Stomach (tissue), 9 donors: ENCODE data around the gene PLA2G3. TPM values are rescaled to one million over a fixed set of nuclear protein-coding genes. Genes with fewer than 3 reads are reported as not detected.
A peak's percentile ranks its signal among the peaks of the same experiment; 100 is the strongest.

Source experiments
- DNase-seq, 2 donors: peaks; one replicate each; pipeline versions ENCODE4 v3.0.0 to v3.0.0-alpha.2; 2013 to 2019
- H3K27ac ChIP-seq, 5 donors: fragments of 200-600 bp in 4 of 5; sonication (generic) in 4 of 5; one replicate each; pipeline ENCODE4 v1.5.1; 2013 to 2019; ENCODE audit warnings: mild to moderate bottlenecking in 1 of 5, moderate library complexity in 1 of 5
- H3K27me3 ChIP-seq, 3 donors: fragments of 200-600 bp; sonication (generic); one replicate each; pipeline ENCODE4 v1.5.1; 2017 to 2019; ENCODE audit warnings: mixed run types in 1 of 3
- H3K36me3 ChIP-seq, 4 donors: fragments of 200-600 bp; sonication (generic); 1 replicate in 3 of 4; 2 replicates in 1 of 4; pipeline ENCODE4 v1.5.1; 2016 to 2019
- H3K4me1 ChIP-seq, 4 donors: fragments of 200-600 bp; sonication (generic); one replicate each; pipeline ENCODE4 v1.5.1; 2016 to 2019
- H3K4me3 ChIP-seq, 4 donors: fragments of 200-600 bp; sonication (generic) in 3 of 4; one replicate each; pipeline ENCODE4 v1.5.1; 2016 to 2019; ENCODE audit warnings: mild to moderate bottlenecking in 1 of 4
- H3K9me3 ChIP-seq, 4 donors: fragments of 200-600 bp; sonication (generic); one replicate each; pipeline ENCODE4 v1.5.1; 2016 to 2019
- EP300 ChIP-seq: sonication (generic); formaldehyde crosslinking; IDR thresholded peaks from one replicate; pipeline ENCODE4 v1.6.1; 2017; ENCODE audit warnings: antibody characterized with exemption
- POLR2A ChIP-seq, 4 donors: fragments of 450-650 bp; IDR thresholded peaks; one replicate each; pipeline ENCODE4 v1.6.1; 2016; ENCODE audit warnings: antibody characterized with exemption in 4 of 4, control low read depth in 2 of 4, mild to moderate bottlenecking in 1 of 4, moderate library complexity in 1 of 4
- POLR2AphosphoS5 ChIP-seq, 3 donors: sonication (generic); formaldehyde crosslinking; IDR thresholded peaks; one replicate each; pipeline ENCODE4 v1.6.1; 2016; ENCODE audit warnings: antibody characterized with exemption in 3 of 3
- WGBS, 5 donors: extraction: QIAGEN DNeasy Blood & Tissue Kit in 3 of 5; methylation state at CpG; one replicate each; pipeline versions ENCODE4 v1.1.5 to v1.1.7; 2013 to 2018; 5-methylcytosine and 5-hydroxymethylcytosine counted together
- intact Hi-C: fragments of 100-400 bp; cut with DNase I; formaldehyde crosslinking; loops from one replicate; pipeline ENCODE4 v1.15.1; 2023; ENCODE audit warnings: low total_unique reads
- polyA plus RNA-seq, 3 donors: library from polyadenylated mRNA; stranded (reverse); fragments of 200-250 nt; gene quantifications; one replicate each; pipeline ENCODE4 v1.2.3, GENCODE V29; 2013
- total RNA-seq, 5 donors: library from RNA; depleted of rRNA; stranded (reverse); fragments of >200 nt; gene quantifications; one replicate each; pipeline versions ENCODE4 v1.1.0 to v1.2.3, GENCODE V29; 2014 to 2016
- TF ChIP-seq, protein P1 (sequence below), 7 experiments: fragments of 450-650 bp in 4 of 7; fragments of 200-600 bp in 3 of 7; sonication (generic) in 3 of 7; IDR thresholded peaks; one replicate each; pipeline ENCODE4 v1.5.1; 2016 to 2019; ENCODE audit warnings: antibody characterized with exemption in 7 of 7, control low read depth in 2 of 7, mild to moderate bottlenecking in 1 of 7
- donor health status: healthy with polysubstance abuse.
- donor health status: Bipolar disorder and iron deficiency.
- donor health status: healthy.

Gene PLA2G3
- total and polyA plus RNA-seq, 8 donors: 0.75 to 2.5 TPM; not detected in 6

DNA sequence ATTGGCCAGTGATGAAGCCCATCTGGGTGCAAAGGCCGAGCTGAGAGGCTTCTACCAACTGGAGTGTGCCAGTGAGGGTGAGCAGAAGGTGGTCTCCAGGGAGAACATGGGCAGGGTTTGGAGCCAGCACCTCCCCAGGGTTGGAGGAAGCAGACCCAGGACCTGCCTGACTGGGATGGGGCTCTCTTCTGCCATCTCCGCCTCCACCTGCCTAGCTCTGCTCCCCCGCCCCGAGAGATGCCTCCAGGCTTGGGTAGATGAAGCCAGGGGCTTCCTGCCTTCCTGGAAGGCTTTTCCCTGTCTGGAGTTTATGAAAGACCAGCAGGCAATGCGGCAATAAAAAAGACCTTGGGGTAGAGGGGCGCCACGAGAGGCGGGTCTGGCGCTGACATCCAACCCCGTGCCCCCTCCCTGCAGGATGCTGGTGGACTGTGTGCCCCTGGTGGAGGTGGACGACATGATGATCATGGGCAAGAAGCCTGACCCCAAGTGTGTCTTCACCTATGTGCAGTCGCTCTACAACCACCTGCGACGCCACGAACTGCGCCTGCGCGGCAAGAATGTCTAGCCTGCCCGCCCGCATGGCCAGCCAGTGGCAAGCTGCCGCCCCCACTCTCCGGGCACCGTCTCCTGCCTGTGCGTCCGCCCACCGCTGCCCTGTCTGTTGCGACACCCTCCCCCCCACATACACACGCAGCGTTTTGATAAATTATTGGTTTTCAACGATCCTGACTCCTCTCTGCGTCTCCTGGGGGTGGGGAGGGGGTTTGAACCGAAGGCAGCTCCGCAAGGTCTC lies 36.2 kb downstream of the PLA2G3 start:
- Histone ChIP-seq H3K4me1 (peaks cover 25 to 88% (median 66%) of the 10 kb centered on the region in 4 donors), H3K27me3 (no peaks in the 10 kb centered on the region), H3K9me3 (no peaks in the 10 kb centered on the region), H3K27ac (peak overlapping the region; percentile 8 to 98 (median 96)), H3K4me3 (peak overlapping the region; percentile 58 to 87 (median 68)), H3K36me3 (peaks cover 33 to 58% (median 49%) of the 10 kb centered on the region in 4 donors)
- WGBS, 5 donors: 74 to 84% (median 75%) methylated on average over 32 to 33 of the region's 33 CpGs
- TF ChIP-seq POLR2AphosphoS5 (IDR thresholded peaks at IDR 0.05) (peak; percentile 48 to 70 (median 70)), EP300 (no peak), POLR2A (IDR thresholded peaks at IDR 0.05) (no peak)
- TF ChIP-seq, protein P1, sequence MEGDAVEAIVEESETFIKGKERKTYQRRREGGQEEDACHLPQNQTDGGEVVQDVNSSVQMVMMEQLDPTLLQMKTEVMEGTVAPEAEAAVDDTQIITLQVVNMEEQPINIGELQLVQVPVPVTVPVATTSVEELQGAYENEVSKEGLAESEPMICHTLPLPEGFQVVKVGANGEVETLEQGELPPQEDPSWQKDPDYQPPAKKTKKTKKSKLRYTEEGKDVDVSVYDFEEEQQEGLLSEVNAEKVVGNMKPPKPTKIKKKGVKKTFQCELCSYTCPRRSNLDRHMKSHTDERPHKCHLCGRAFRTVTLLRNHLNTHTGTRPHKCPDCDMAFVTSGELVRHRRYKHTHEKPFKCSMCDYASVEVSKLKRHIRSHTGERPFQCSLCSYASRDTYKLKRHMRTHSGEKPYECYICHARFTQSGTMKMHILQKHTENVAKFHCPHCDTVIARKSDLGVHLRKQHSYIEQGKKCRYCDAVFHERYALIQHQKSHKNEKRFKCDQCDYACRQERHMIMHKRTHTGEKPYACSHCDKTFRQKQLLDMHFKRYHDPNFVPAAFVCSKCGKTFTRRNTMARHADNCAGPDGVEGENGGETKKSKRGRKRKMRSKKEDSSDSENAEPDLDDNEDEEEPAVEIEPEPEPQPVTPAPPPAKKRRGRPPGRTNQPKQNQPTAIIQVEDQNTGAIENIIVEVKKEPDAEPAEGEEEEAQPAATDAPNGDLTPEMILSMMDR (IDR thresholded peaks at IDR 0.05): no peak
- peak in 1 of 2 donors; percentile 63 for DNase-seq
- intact Hi-C loops: no loop called here

DNA sequence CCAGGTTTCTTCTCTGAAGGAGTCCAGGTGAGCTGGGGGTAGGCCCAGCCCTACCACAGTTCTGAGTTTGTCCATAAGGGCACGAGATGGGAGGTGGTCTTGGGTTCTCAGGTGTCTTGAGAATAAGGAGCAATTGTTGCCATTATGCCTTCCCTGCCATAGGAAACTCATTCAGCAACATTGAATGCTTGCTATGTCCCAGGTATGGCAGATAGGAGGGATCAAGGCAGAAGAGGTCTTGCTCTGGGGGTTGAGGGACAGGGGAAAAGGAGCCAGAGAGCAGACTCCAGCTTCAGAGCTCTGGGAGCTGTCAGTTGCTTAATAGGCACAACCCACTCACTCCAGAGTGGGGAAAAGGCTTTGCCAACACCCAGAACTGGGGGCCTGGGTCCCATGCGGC lies 37.2 kb downstream of the PLA2G3 start:
- H3K4me3 ChIP-seq: no peak overlapping the region
- peaks cover 42 to 68% (median 58%) of the 10 kb centered on the region in 4 donors for H3K36me3 ChIP-seq
- 75 to 84% (median 78%) methylated on average over 2 of the region's 2 CpGs for WGBS, 5 donors
- intact Hi-C loops: no loop called here
- peak in 1 of 2 donors; percentile 9 for DNase-seq
- TF ChIP-seq EP300: no peak
- no peaks in the 10 kb centered on the region for H3K9me3 ChIP-seq
- no peaks in the 10 kb centered on the region for H3K27me3 ChIP-seq
- peak overlapping the region; percentile 59 to 98 (median 96) for H3K27ac ChIP-seq
- H3K4me1 ChIP-seq: peaks cover 35 to 91% (median 73%) of the 10 kb centered on the region in 4 donors

DNA sequence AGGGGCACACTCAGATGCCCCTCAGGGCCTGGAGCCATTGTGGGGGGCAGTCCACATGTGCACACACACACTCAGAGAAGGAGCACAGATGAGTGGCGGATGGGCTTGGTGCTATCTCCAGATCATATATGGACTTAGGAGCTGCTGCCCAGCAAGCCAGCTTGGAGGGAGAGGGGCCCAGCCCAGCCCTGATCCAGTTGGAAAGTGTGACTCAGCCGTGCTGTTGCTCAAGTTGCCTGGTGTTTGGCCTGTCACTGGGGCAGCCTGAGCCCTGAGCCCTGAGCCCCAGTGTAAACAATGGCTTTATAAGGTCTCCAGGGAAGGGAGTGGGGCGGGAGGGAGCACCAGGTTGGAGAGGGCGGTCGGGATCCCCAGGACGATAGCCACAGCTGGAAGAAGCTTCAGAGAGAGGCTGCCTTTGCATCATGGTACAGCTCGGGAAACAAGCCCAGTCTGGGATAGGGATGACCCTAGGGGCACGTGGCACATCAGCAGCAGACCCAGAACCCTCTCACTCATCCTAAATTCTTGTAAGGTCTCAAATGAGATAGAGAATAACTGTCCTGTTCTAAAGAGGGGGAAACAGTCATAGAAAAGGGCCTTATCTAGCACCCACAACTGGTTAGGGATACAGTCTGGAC lies 37.7 kb downstream of the PLA2G3 start:
- intact Hi-C loops: no loop called here
- peak; percentile 69 to 75 for DNase-seq
- Histone ChIP-seq H3K9me3 (no peaks in the 10 kb centered on the region), H3K27me3 (no peaks in the 10 kb centered on the region), H3K4me3 (no peak overlapping the region), H3K27ac (peak overlapping the region; percentile 59 to 98 (median 96)), H3K4me1 (peaks cover 41 to 92% (median 73%) of the 10 kb centered on the region in 4 donors), H3K36me3 (peaks cover 48 to 74% (median 64%) of the 10 kb centered on the region in 4 donors)
- 67 to 75% (median 70%) methylated on average over 8 of the region's 8 CpGs for WGBS, 5 donors
- peak; percentile 76 for TF ChIP-seq EP300
- TF ChIP-seq POLR2A (IDR thresholded peaks at IDR 0.05): no peak
- peak; percentile 65 to 87 (median 82) for TF ChIP-seq POLR2AphosphoS5 (IDR thresholded peaks at IDR 0.05)
- TF ChIP-seq, protein P1 (IDR thresholded peaks at IDR 0.05): no peak

DNA sequence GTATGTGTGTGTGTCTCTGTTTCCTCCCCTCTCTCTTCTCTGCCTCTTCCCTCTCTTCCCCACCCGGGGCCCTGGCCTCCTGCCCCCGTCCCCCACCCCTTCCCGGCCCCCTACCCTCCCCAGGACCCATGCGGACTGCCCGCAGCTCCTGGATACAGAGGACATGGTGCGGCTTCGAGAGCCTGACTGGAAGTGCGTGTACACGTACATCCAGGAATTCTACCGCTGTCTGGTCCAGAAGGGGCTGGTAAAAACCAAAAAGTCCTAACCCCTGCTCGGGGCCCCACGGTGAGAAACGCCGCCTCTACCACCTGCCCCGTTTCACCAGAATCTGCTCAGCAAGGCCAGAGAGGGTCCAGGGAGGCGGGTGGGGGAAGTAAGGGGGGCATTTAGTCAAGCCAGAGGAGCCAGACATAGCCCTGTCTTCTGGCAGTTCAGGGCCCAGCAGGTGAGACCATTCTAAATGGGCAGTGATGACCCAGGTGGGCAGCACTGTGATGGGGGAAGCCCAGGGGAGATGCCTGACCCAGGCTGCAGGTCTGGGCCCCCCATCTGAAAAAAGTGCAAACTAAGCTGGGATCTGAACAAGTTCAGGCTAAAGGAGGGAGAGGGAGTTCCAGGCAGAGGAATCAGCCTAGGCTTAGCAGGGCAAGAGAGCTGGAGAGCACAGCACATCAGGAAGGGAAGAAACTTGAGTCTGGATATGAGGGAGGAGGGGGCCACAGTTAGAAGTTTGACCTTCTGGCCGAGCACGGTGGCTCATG lies 39.4 kb downstream of the PLA2G3 start:
- intact Hi-C loops: no loop called here
- 94 to 96% (median 95%) methylated on average over 13 to 18 of the region's 18 CpGs for WGBS, 5 donors
- Histone ChIP-seq H3K4me1 (peaks cover 42 to 96% (median 69%) of the 10 kb centered on the region in 4 donors), H3K27ac (peak overlapping the region in 4 of 5 donors; percentile 92 to 98 (median 96)), H3K9me3 (no peaks in the 10 kb centered on the region), H3K36me3 (peaks cover 63 to 90% (median 80%) of the 10 kb centered on the region in 4 donors), H3K4me3 (no peak overlapping the region), H3K27me3 (no peaks in the 10 kb centered on the region)
- DNase-seq: no peak
- TF ChIP-seq, protein P1 (IDR thresholded peaks at IDR 0.05): no peak
- TF ChIP-seq POLR2A (IDR thresholded peaks at IDR 0.05) (no peak), POLR2AphosphoS5 (IDR thresholded peaks at IDR 0.05) (no peak), EP300 (no peak)
